ENCODE measurements around the gene ROR1.

DNA sequence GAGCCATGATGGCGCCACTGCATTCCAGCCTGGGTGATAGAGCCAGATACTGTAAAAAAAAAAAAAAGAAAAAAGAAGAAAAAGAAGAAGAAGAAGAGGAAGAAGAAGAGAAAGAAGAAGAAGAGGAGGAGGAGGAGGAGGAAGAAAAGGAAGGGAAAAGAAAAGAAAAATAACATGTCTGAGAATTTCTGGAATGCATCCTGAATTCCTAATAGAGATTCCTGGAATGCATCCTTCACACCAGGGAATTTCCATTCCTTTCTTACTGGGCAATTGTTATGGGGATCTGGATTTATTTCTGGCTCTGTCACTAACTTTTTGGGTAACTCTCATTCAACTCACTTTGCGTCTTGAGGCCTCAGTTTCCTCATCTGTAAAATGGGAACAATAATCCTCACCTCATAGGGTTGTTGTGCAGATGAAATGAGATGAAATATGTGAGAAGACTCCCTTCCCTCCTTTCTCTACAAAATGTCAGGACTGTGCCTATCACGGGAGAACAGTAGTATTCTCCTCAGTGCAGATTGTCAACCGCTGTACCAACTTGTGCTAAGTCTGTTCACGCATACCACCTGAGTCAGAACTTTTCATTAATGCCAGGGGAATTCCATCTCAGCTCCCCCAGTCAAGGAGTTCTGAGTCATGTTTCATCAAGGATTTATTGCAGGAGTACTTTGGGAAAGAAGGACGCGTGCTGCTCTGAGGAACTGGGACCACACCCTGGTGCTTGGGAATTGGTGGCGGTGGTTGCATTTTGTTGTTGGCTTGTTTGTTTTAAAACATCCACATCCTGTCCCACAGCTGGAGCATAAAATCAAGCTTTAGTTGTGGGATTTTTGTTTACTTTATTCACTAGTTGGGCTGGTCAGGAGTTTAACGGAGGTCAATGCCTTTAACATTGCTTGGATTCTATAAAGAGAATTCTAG, 42.4 kb upstream of the ROR1 start:
- TF ChIP-seq, protein P1, sequence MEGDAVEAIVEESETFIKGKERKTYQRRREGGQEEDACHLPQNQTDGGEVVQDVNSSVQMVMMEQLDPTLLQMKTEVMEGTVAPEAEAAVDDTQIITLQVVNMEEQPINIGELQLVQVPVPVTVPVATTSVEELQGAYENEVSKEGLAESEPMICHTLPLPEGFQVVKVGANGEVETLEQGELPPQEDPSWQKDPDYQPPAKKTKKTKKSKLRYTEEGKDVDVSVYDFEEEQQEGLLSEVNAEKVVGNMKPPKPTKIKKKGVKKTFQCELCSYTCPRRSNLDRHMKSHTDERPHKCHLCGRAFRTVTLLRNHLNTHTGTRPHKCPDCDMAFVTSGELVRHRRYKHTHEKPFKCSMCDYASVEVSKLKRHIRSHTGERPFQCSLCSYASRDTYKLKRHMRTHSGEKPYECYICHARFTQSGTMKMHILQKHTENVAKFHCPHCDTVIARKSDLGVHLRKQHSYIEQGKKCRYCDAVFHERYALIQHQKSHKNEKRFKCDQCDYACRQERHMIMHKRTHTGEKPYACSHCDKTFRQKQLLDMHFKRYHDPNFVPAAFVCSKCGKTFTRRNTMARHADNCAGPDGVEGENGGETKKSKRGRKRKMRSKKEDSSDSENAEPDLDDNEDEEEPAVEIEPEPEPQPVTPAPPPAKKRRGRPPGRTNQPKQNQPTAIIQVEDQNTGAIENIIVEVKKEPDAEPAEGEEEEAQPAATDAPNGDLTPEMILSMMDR (IDR thresholded peaks at IDR 0.05; ENCODE audit: low read depth, low read length) = no peak
- no peak for TF ChIP-seq POLR2A (IDR thresholded peaks at IDR 0.05; ENCODE audit: extremely low read depth, insufficient read length)
